HEK293 (cell line): ENCODE data around the gene CAPN10.

Source experiments
- CTCF ChIA-PET: fragments of 350-600 bp; formaldehyde crosslinking; extraction: SDS; loops from one replicate; lab custom pipeline; 2021; ENCODE audit warnings: antibody characterized with exemption; lab: Yijun Ruan, JAX
- POLR2A ChIA-PET: fragments of 300-600 bp; formaldehyde crosslinking; extraction: SDS; loops from one replicate; lab custom pipeline; 2020; ENCODE audit warnings: antibody characterized with exemption, inconsistent platforms; lab: Yijun Ruan, JAX
- H3K27ac ChIP-seq: fragments of 200-500 bp; sonication (Bioruptor generic); 2 replicates; pipeline ENCODE4 v1.5.1; 2014; ENCODE audit warnings: low read depth, low read length, control low read depth, inconsistent platforms; ENCODE audit errors: extremely low read depth
- H3K36me3 ChIP-seq, 2 experiments: fragments of 200-500 bp in 1 of 2; sonication (Bioruptor generic) in 1 of 2; 1 replicate in 1 of 2; 2 replicates in 1 of 2; pipeline ENCODE4 v1.5.1; 2014 to 2017; ENCODE audit warnings: inconsistent platforms in 2 of 2, low read length in 2 of 2; ENCODE audit not compliant: control insufficient read depth in 2 of 2, insufficient read depth in 1 of 2
- H3K4me1 ChIP-seq: fragments of 200-500 bp; sonication (Bioruptor generic); 2 replicates; pipeline ENCODE4 v1.5.1; 2014; ENCODE audit warnings: mild to moderate bottlenecking, low read length, inconsistent platforms; ENCODE audit not compliant: control insufficient read depth, insufficient read depth
- H3K4me3 ChIP-seq: 2 replicates; pipeline ENCODE4 v1.5.1; 2011; ENCODE audit warnings: low read depth, mild to moderate bottlenecking, control low read depth, low read length, moderate library complexity
- H3K9me3 ChIP-seq: fragments of 200-500 bp; sonication (Bioruptor generic); 2 replicates; pipeline ENCODE4 v1.5.1; 2014; ENCODE audit warnings: low read depth, low read length, inconsistent platforms; ENCODE audit not compliant: control insufficient read depth, insufficient read depth
- GLI2 ChIP-seq: fragments of 450-650 bp; formaldehyde crosslinking; IDR thresholded peaks from 2 replicates; pipeline ENCODE4; 2017; ENCODE audit warnings: missing biosample characterization, missing genetic modification characterization, low read depth, borderline replicate concordance
- MEIS1 ChIP-seq: sonication (generic); formaldehyde crosslinking; IDR thresholded peaks from 2 replicates; pipeline ENCODE4 v1.8.1; 2022; ENCODE audit warnings: missing genetic modification reagents, mild to moderate bottlenecking, borderline replicate concordance
- MYNN ChIP-seq: fragments of 450-650 bp; formaldehyde crosslinking; IDR thresholded peaks from 2 replicates; pipeline ENCODE4 v1.5.1; 2016; ENCODE audit warnings: missing biosample characterization, missing genetic modification characterization, borderline replicate concordance
- PRDM1 ChIP-seq: fragments of 450-650 bp; formaldehyde crosslinking; IDR thresholded peaks from 2 replicates; pipeline ENCODE4; 2016; ENCODE audit warnings: missing biosample characterization, missing genetic modification characterization
- SALL2 ChIP-seq: fragments of 450-650 bp; formaldehyde crosslinking; IDR thresholded peaks from 2 replicates; pipeline ENCODE4 v1.5.0; 2017; ENCODE audit warnings: missing biosample characterization, mild to moderate bottlenecking, missing genetic modification characterization, borderline replicate concordance
- YY1 ChIP-seq: fragments of 450-650 bp; formaldehyde crosslinking; IDR thresholded peaks from 2 replicates; pipeline ENCODE4 v1.5.1; 2018; ENCODE audit warnings: missing biosample characterization, missing genetic modification characterization
- ZNF24 ChIP-seq: fragments of 450-650 bp; formaldehyde crosslinking; IDR thresholded peaks from 2 replicates; pipeline ENCODE4 v1.5.1; 2016; ENCODE audit warnings: missing biosample characterization, missing genetic modification characterization
- ZNF362 ChIP-seq: fragments of 450-650 bp; formaldehyde crosslinking; IDR thresholded peaks from 2 replicates; pipeline ENCODE4 v1.5.1; 2016; ENCODE audit warnings: missing biosample characterization, missing genetic modification characterization
- ZNF391 ChIP-seq: fragments of 450-650 bp; formaldehyde crosslinking; IDR thresholded peaks from 2 replicates; pipeline ENCODE4 v1.5.1; 2016; ENCODE audit warnings: low read depth, missing biosample characterization, missing genetic modification characterization, borderline replicate concordance
- ZNF394 ChIP-seq: fragments of 450-650 bp; formaldehyde crosslinking; IDR thresholded peaks from 2 replicates; pipeline ENCODE4 v1.5.1; 2016; ENCODE audit warnings: missing biosample characterization, missing genetic modification characterization, mild to moderate bottlenecking, moderate library complexity, borderline replicate concordance
- ZNF398 ChIP-seq: fragments of 450-650 bp; formaldehyde crosslinking; IDR thresholded peaks from 2 replicates; pipeline ENCODE4 v1.5.1; 2017; ENCODE audit warnings: missing biosample characterization, missing genetic modification characterization
- ZNF416 ChIP-seq: fragments of 450-650 bp; formaldehyde crosslinking; IDR thresholded peaks from 2 replicates; pipeline ENCODE4 v1.5.1; 2016; ENCODE audit warnings: missing biosample characterization, missing genetic modification characterization
- ZNF423 ChIP-seq: fragments of 450-650 bp; formaldehyde crosslinking; IDR thresholded peaks from 2 replicates; pipeline ENCODE4 v1.5.1; 2016; ENCODE audit warnings: missing biosample characterization, missing genetic modification characterization
- ZNF548 ChIP-seq: fragments of 450-650 bp; formaldehyde crosslinking; IDR thresholded peaks from 2 replicates; pipeline ENCODE4 v1.5.1; 2016; ENCODE audit warnings: missing biosample characterization, missing genetic modification characterization
- ZNF549 ChIP-seq: fragments of 450-650 bp; IDR thresholded peaks from 2 replicates; pipeline ENCODE4 v1.5.1; 2018; ENCODE audit warnings: missing biosample characterization, missing genetic modification characterization, mild to moderate bottlenecking, inconsistent platforms, moderate library complexity
- ZNF776 ChIP-seq: fragments of 450-650 bp; formaldehyde crosslinking; IDR thresholded peaks from 2 replicates; pipeline ENCODE4 v1.5.0; 2017; ENCODE audit warnings: missing biosample characterization, missing genetic modification characterization, borderline replicate concordance
- TF ChIP-seq, protein P1 (sequence below): fragments of 450-650 bp; formaldehyde crosslinking; IDR thresholded peaks from 2 replicates; pipeline ENCODE4 v1.5.1; 2016; ENCODE audit warnings: missing biosample characterization, missing genetic modification characterization, borderline replicate concordance

The CAPN10 gene

GRCh38 chr2:240635121-240635997 is 48.8 kb downstream of the CAPN10 start:
- POLR2A ChIA-PET = no interaction called here
- H3K4me1 ChIP-seq = no peaks in the 10 kb centered on the region
- no peak overlapping the region for H3K27ac ChIP-seq
- H3K36me3 ChIP-seq = no peaks in the 10 kb centered on the region
- TF ChIP-seq MEIS1 (CRISPR knock-in tag) (no peak), GLI2 (tag by site-specific recombination) (no peak), ZNF776 (tag by site-specific recombination) (no peak), ZNF362 (tag by site-specific recombination) (no peak), PRDM1 (tag by site-specific recombination) (no peak), MYNN (tag by site-specific recombination) (no peak), ZNF398 (no peak), SALL2 (no peak), ZNF548 (tag by site-specific recombination) (no peak), ZNF394 (no peak), ZNF416 (no peak), ZNF391 (tag by site-specific recombination) (no peak), ZNF549 (tag by site-specific recombination) (no peak), ZNF24 (no peak), YY1 (tag by site-specific recombination) (no peak), ZNF423 (tag by site-specific recombination) (no peak)
- TF ChIP-seq, protein P1, sequence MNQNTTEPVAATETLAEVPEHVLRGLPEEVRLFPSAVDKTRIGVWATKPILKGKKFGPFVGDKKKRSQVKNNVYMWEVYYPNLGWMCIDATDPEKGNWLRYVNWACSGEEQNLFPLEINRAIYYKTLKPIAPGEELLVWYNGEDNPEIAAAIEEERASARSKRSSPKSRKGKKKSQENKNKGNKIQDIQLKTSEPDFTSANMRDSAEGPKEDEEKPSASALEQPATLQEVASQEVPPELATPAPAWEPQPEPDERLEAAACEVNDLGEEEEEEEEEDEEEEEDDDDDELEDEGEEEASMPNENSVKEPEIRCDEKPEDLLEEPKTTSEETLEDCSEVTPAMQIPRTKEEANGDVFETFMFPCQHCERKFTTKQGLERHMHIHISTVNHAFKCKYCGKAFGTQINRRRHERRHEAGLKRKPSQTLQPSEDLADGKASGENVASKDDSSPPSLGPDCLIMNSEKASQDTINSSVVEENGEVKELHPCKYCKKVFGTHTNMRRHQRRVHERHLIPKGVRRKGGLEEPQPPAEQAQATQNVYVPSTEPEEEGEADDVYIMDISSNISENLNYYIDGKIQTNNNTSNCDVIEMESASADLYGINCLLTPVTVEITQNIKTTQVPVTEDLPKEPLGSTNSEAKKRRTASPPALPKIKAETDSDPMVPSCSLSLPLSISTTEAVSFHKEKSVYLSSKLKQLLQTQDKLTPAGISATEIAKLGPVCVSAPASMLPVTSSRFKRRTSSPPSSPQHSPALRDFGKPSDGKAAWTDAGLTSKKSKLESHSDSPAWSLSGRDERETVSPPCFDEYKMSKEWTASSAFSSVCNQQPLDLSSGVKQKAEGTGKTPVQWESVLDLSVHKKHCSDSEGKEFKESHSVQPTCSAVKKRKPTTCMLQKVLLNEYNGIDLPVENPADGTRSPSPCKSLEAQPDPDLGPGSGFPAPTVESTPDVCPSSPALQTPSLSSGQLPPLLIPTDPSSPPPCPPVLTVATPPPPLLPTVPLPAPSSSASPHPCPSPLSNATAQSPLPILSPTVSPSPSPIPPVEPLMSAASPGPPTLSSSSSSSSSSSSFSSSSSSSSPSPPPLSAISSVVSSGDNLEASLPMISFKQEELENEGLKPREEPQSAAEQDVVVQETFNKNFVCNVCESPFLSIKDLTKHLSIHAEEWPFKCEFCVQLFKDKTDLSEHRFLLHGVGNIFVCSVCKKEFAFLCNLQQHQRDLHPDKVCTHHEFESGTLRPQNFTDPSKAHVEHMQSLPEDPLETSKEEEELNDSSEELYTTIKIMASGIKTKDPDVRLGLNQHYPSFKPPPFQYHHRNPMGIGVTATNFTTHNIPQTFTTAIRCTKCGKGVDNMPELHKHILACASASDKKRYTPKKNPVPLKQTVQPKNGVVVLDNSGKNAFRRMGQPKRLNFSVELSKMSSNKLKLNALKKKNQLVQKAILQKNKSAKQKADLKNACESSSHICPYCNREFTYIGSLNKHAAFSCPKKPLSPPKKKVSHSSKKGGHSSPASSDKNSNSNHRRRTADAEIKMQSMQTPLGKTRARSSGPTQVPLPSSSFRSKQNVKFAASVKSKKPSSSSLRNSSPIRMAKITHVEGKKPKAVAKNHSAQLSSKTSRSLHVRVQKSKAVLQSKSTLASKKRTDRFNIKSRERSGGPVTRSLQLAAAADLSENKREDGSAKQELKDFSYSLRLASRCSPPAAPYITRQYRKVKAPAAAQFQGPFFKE (tag by site-specific recombination) = no peak
- TF ChIP-seq, all 188 proteins: peak for 0
- Histone ChIP-seq H3K4me3 (no peak overlapping the region), H3K9me3 (no peaks in the 10 kb centered on the region)
- CTCF ChIA-PET = no interaction called here
